ENCODE results near the gene STK24. TPM values are rescaled to one million over a fixed set of nuclear protein-coding genes. Genes with fewer than 3 reads are reported as not detected.
A peak's percentile ranks its signal among the peaks of the same experiment; 100 is the strongest.

STK24 gene
- polyA plus RNA-seq, 3 donors, result 14.2 to 59.8 (median 28.9) TPM

DNA sequence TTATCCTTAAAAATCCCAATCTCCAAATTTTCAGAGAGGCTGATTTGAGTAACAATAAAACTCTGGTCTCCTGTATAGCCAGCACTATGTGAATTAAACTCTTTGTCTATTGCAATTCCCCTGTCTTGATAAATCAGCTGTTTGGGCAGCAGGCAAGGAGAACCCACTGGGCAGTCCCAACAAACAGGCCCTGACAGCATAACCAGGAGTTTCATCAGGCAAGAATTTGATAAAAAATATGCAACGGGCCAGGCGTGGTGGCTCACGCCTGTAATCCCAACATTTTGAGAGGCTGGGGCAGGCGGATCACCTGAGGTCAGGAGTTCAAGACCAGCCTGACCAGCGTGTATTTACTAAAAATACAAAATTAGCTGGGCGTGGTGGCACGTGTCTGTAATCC, 42.1 kb downstream of the STK24 start:
- DNase-seq, result no peak
- Mint-ChIP-seq H3K36me3 (peaks cover 32 to 36% of the 10 kb centered on the region in 2 donors), H3K27ac (peak overlapping the region in 1 of 7 donors; percentile 12), H3K27me3 (ENCODE audit: low read depth in 3 of 3) (peaks cover 0 to 3% (median 1%) of the 10 kb centered on the region in 3 donors), H3K4me3 (no peak overlapping the region), H3K4me1 (peaks cover 15% of the 10 kb centered on the region), H3K9me3 (no peaks in the 10 kb centered on the region)
- Histone ChIP-seq H2AFZ (ENCODE audit: insufficient read depth, low read depth, low read length, poor library complexity, severe bottlenecking) (no peak overlapping the region), H3K4me2 (replicated peaks; ENCODE audit: extremely low read depth, low read length, poor library complexity, severe bottlenecking) (no peak overlapping the region), H4K20me1 (ENCODE audit: insufficient read depth, low read length) (peaks cover 99% of the 10 kb centered on the region), H3K79me2 (ENCODE audit: insufficient read depth, low read length) (peaks cover 98% of the 10 kb centered on the region), H3K9me3 (replicated peaks in 1 of 2; ENCODE audit: control insufficient read depth in 1 of 2, insufficient read depth in 1 of 2, low read length in 2 of 2) (no peaks in the 10 kb centered on the region), H3K4me1 (ENCODE audit: control insufficient read depth in 1 of 2, insufficient read depth in 2 of 2, low read length in 2 of 2) (no peaks in the 10 kb centered on the region), H3K27ac (ENCODE audit: low read depth in 1 of 2, low read length in 2 of 2) (no peak overlapping the region), H3K36me3 (replicated peaks in 1 of 2; ENCODE audit: control insufficient read depth in 1 of 2, insufficient read depth in 2 of 2, low read length in 2 of 2) (peaks cover 6 to 17% of the 10 kb centered on the region in 2 donors), H3K9ac (ENCODE audit: insufficient read depth, low read length, poor library complexity, severe bottlenecking) (no peak overlapping the region), H3K4me3 (replicated peaks in 1 of 3; ENCODE audit: low read depth in 2 of 3, low read length in 3 of 3) (no peak overlapping the region), H3K27me3 (ENCODE audit: control insufficient read depth in 2 of 2, insufficient read depth in 2 of 2, low read length in 2 of 2) (no peaks in the 10 kb centered on the region)
- WGBS (ENCODE audit: insufficient coverage), result 98% methylated on average over 7 of the region's 7 CpGs
- intact Hi-C loops (cut with micrococcal nuclease), result no loop called here
- TF ChIP-seq, protein P1, sequence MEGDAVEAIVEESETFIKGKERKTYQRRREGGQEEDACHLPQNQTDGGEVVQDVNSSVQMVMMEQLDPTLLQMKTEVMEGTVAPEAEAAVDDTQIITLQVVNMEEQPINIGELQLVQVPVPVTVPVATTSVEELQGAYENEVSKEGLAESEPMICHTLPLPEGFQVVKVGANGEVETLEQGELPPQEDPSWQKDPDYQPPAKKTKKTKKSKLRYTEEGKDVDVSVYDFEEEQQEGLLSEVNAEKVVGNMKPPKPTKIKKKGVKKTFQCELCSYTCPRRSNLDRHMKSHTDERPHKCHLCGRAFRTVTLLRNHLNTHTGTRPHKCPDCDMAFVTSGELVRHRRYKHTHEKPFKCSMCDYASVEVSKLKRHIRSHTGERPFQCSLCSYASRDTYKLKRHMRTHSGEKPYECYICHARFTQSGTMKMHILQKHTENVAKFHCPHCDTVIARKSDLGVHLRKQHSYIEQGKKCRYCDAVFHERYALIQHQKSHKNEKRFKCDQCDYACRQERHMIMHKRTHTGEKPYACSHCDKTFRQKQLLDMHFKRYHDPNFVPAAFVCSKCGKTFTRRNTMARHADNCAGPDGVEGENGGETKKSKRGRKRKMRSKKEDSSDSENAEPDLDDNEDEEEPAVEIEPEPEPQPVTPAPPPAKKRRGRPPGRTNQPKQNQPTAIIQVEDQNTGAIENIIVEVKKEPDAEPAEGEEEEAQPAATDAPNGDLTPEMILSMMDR (IDR thresholded peaks at IDR 0.05), result no peak

- Histone ChIP-seq H2AFZ (ENCODE audit: insufficient read depth, low read depth, low read length, poor library complexity, severe bottlenecking) (no peak overlapping the region), H3K9ac (ENCODE audit: insufficient read depth, low read length, poor library complexity, severe bottlenecking) (no peak overlapping the region), H4K20me1 (ENCODE audit: insufficient read depth, low read length) (peaks cover 99% of the 10 kb centered on the region), H3K4me3 (replicated peaks in 1 of 3; ENCODE audit: low read depth in 2 of 3, low read length in 3 of 3) (no peak overlapping the region), H3K9me3 (replicated peaks in 1 of 2; ENCODE audit: control insufficient read depth in 1 of 2, insufficient read depth in 1 of 2, low read length in 2 of 2) (no peaks in the 10 kb centered on the region), H3K79me2 (ENCODE audit: insufficient read depth, low read length) (peaks cover 98% of the 10 kb centered on the region), H3K4me1 (ENCODE audit: control insufficient read depth in 1 of 2, insufficient read depth in 2 of 2, low read length in 2 of 2) (no peaks in the 10 kb centered on the region), H3K27ac (ENCODE audit: low read depth in 1 of 2, low read length in 2 of 2) (no peak overlapping the region), H3K36me3 (replicated peaks in 1 of 2; ENCODE audit: control insufficient read depth in 1 of 2, insufficient read depth in 2 of 2, low read length in 2 of 2) (peaks cover 6 to 15% of the 10 kb centered on the region in 2 donors), H3K27me3 (ENCODE audit: control insufficient read depth in 2 of 2, insufficient read depth in 2 of 2, low read length in 2 of 2) (no peaks in the 10 kb centered on the region), H3K4me2 (replicated peaks; ENCODE audit: extremely low read depth, low read length, poor library complexity, severe bottlenecking) (no peak overlapping the region)
- TF ChIP-seq, protein P1 (IDR thresholded peaks at IDR 0.05), result no peak
- H3K27ac Mint-ChIP-seq, result peak overlapping the region in 4 of 7 donors; percentile 42 to 77 (median 64)
- peaks cover 23 to 31% of the 10 kb centered on the region in 2 donors for H3K36me3 Mint-ChIP-seq
- 96% methylated on average over 4 of the region's 9 CpGs for WGBS (ENCODE audit: insufficient coverage)
- no peak overlapping the region for H3K4me3 Mint-ChIP-seq
- no peak for DNase-seq
- peaks cover 15% of the 10 kb centered on the region for H3K4me1 Mint-ChIP-seq
- intact Hi-C loops (cut with micrococcal nuclease), result no loop called here
- no peaks in the 10 kb centered on the region for H3K9me3 Mint-ChIP-seq
- peaks cover 0 to 3% (median 1%) of the 10 kb centered on the region in 3 donors for H3K27me3 Mint-ChIP-seq (ENCODE audit: low read depth in 3 of 3)
These were observed 43.0 kb downstream of the STK24 start for GRCh38 chr13:98533912-98534311.
